HepG2 (cell line): ENCODE data around the gene SECTM1. TPM values are rescaled to one million over a fixed set of nuclear protein-coding genes. Genes with fewer than 3 reads are reported as not detected.

ENCODE experiments used
- BCL6 ChIP-seq: IDR thresholded peaks from 2 replicates; pipeline ENCODE4 v1.6.1; 2016; ENCODE audit warnings: missing genetic modification reagents, missing compliant biosample characterization
- CEBPG ChIP-seq: IDR thresholded peaks from 2 replicates; pipeline ENCODE4 v1.6.1; 2016
- HDAC1 ChIP-seq: sonication (generic); formaldehyde crosslinking; IDR thresholded peaks from 2 replicates; pipeline ENCODE4 v1.5.1; 2020; ENCODE audit warnings: mild to moderate bottlenecking, missing genetic modification reagents
- ISL2 ChIP-seq: sonication (generic); formaldehyde crosslinking; IDR thresholded peaks from 2 replicates; pipeline ENCODE4 v1.5.0; 2020; ENCODE audit warnings: missing genetic modification reagents
- JDP2 ChIP-seq: sonication (generic); formaldehyde crosslinking; IDR thresholded peaks from 2 replicates; pipeline ENCODE4 v1.8.1; 2022; ENCODE audit warnings: missing genetic modification reagents, borderline replicate concordance
- PHF8 ChIP-seq: sonication (generic); formaldehyde crosslinking; IDR thresholded peaks from 2 replicates; pipeline ENCODE4 v1.5.0; 2020; ENCODE audit warnings: missing genetic modification reagents
- RBM22 ChIP-seq: fragments of 200-400 bp; formaldehyde crosslinking; optimal IDR thresholded peaks from 2 replicates; pipeline ENCODE3; 2017; ENCODE audit warnings: mild to moderate bottlenecking, low read length, moderate library complexity
- SMAD1 ChIP-seq: sonication (generic); formaldehyde crosslinking; IDR thresholded peaks from 2 replicates; pipeline ENCODE4 v1.4.0; 2020; ENCODE audit warnings: missing genetic modification reagents, low read depth, mild to moderate bottlenecking, borderline replicate concordance
- ZNF12 ChIP-seq: sonication (generic); formaldehyde crosslinking; IDR thresholded peaks from 2 replicates; pipeline ENCODE4 v1.5.0; 2020; ENCODE audit warnings: missing genetic modification reagents
- ZNF205 ChIP-seq: IDR thresholded peaks from 2 replicates; pipeline ENCODE4 v1.6.1; 2018; ENCODE audit warnings: missing biosample characterization, missing genetic modification reagents
- ZNF207 ChIP-seq: fragments of 450-650 bp; IDR thresholded peaks from 2 replicates; pipeline ENCODE4 v1.6.1; 2016; ENCODE audit warnings: antibody characterized with exemption, borderline replicate concordance
- ZNF788 ChIP-seq: sonication (generic); formaldehyde crosslinking; IDR thresholded peaks from 2 replicates; pipeline ENCODE4 v1.5.0; 2020; ENCODE audit warnings: mild to moderate bottlenecking, missing genetic modification reagents, borderline replicate concordance
- ZNF839 ChIP-seq: sonication (generic); formaldehyde crosslinking; IDR thresholded peaks from 2 replicates; pipeline ENCODE4 v1.4.0; 2020; ENCODE audit warnings: missing genetic modification reagents, mild to moderate bottlenecking, borderline replicate concordance
- polyA plus RNA-seq, 8 experiments: library from polyadenylated mRNA; depleted of rRNA in 3 of 8; stranded (reverse) in 7 of 8; unstranded in 1 of 8; fragments of >200 nt; fragmentation: Illumina TruSeq in 4 of 8; extraction: Trizol in 4 of 8; gene quantifications; 2 replicates each; pipeline versions ENCODE4 v1.2.1 to v1.2.3, GENCODE V29; 2011 to 2016; ENCODE audit warnings: low read depth in 4 of 8, missing spikeins in 1 of 8, mixed read lengths in 1 of 8; ENCODE audit not compliant: insufficient read depth in 1 of 8
- total RNA-seq, 5 experiments: library from RNA; depleted of rRNA; stranded (reverse); fragments of >200 nt; fragmentation: Illumina TruSeq; extraction: Trizol; gene quantifications; 2 replicates each; pipeline ENCODE4 v1.2.3, GENCODE V29; 2016; ENCODE audit warnings: low read depth in 1 of 5
- TF ChIP-seq, protein P1 (sequence below): sonication (generic); formaldehyde crosslinking; IDR thresholded peaks from 2 replicates; pipeline ENCODE4 v1.9.0; 2022; ENCODE audit warnings: missing genetic modification reagents, mild to moderate bottlenecking, borderline replicate concordance
- TF ChIP-seq, protein P2 (sequence below): sonication (generic); formaldehyde crosslinking; IDR thresholded peaks from 2 replicates; pipeline ENCODE4 v1.5.1; 2020; ENCODE audit warnings: missing genetic modification reagents, mild to moderate bottlenecking, borderline replicate concordance
- TF ChIP-seq, protein P3 (sequence below), 2 experiments: sonication (generic) in 1 of 2; formaldehyde crosslinking in 1 of 2; IDR thresholded peaks; 2 replicates each; pipeline versions ENCODE4 v1.4.0 to v1.6.1; 2018 to 2020; ENCODE audit warnings: missing genetic modification reagents in 2 of 2, borderline replicate concordance in 1 of 2, low read depth in 1 of 2, mild to moderate bottlenecking in 1 of 2, missing biosample characterization in 1 of 2

The SECTM1 gene
- total and polyA plus RNA-seq, 2 of the 13 experiments (the other 11 are each of a cell fraction or from before 2014, with no cell fraction given) = 3.5 to 5.3 TPM

DNA sequence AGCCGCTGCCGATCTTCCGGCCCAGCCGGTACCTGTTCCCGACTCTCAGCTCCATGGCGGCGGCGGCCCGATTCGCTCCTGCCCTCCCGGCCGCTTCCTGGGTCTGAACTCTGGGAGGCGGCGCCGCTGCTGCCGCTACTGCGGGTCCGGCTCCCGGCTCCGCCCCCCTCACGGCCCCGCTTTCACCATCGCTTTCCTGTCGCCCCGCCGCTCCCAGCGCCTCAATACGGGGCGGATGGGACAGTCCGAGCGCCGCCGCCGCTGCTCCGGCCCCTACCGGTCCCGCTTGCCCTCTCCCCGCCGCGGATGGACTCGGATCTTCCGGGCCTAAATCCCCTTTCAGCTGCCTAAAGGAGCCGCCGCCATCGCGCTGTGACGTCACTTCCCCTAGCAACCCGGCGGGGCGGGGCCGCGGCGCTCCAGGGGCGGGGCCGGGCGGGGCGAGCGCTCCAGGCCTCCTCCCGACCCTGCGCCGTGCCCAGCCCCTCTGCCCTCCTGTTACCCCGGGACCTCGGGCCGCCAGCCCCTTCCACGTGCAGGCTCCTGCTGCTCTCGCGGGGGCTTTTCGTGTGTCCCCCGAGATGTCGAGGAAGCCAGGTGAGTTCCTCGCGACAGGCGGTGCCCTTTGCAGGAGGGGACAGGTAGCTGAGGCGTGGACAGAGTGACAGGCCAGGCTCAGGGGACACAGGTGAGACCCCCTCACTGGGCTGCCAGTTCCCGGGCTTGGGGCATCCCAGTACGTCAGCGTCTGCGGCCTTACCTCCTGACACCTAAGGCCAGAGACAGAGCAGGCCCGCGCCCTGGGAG lies 60.0 kb downstream of the SECTM1 start, which contains the start of gene CSNK1D (continued):
- TF ChIP-seq, protein P1, sequence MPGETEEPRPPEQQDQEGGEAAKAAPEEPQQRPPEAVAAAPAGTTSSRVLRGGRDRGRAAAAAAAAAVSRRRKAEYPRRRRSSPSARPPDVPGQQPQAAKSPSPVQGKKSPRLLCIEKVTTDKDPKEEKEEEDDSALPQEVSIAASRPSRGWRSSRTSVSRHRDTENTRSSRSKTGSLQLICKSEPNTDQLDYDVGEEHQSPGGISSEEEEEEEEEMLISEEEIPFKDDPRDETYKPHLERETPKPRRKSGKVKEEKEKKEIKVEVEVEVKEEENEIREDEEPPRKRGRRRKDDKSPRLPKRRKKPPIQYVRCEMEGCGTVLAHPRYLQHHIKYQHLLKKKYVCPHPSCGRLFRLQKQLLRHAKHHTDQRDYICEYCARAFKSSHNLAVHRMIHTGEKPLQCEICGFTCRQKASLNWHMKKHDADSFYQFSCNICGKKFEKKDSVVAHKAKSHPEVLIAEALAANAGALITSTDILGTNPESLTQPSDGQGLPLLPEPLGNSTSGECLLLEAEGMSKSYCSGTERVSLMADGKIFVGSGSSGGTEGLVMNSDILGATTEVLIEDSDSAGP = peak; percentile 94
- TF ChIP-seq JDP2 (no peak), ZNF788 (CRISPR knock-in tag) (peak; percentile 88; the same call in 1 of the 2 replicates), HDAC1 (CRISPR knock-in tag) (peak; percentile 89), ISL2 (peak; percentile 76), CEBPG (no peak), ZNF207 (no peak), PHF8 (peak; percentile 84), RBM22 (peak; percentile 52), ZNF839 (CRISPR knock-in tag) (peak; percentile 82; the same call in 1 of the 2 replicates), SMAD1 (CRISPR knock-in tag) (0 out of 2 replicates have a peak, but pooled peaks have one; percentile 24), BCL6 (0 out of 2 replicates have a peak, but pooled peaks have one; percentile 18), ZNF205 (CRISPR knock-in tag) (no peak; the same call in 1 of the 2 replicates), ZNF12 (CRISPR knock-in tag) (no peak)
- TF ChIP-seq, protein P2, sequence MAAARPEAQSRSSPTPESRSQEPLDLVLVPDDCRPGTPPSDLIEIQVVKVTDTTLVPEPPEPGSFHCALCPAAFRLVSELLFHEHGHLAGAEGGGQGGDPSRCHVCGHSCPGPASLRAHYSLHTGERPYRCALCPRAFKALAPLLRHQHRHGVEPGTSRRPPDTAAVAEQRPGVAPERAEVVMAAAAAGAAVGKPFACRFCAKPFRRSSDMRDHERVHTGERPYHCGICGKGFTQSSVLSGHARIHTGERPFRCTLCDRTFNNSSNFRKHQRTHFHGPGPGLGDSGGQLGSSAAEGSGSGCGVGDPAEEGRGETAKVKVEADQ (CRISPR knock-in tag) = 0 out of 2 replicates have a peak, but pooled peaks have one; percentile 61
- TF ChIP-seq, protein P3, sequence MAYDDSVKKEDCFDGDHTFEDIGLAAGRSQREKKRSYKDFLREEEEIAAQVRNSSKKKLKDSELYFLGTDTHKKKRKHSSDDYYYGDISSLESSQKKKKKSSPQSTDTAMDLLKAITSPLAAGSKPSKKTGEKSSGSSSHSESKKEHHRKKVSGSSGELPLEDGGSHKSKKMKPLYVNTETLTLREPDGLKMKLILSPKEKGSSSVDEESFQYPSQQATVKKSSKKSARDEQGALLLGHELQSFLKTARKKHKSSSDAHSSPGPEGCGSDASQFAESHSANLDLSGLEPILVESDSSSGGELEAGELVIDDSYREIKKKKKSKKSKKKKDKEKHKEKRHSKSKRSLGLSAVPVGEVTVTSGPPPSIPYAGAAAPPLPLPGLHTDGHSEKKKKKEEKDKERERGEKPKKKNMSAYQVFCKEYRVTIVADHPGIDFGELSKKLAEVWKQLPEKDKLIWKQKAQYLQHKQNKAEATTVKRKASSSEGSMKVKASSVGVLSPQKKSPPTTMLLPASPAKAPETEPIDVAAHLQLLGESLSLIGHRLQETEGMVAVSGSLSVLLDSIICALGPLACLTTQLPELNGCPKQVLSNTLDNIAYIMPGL (CRISPR knock-in tag; IDR thresholded peaks at IDR 0.05; ENCODE audit: borderline replicate concordance in 1 of 2, low read depth in 1 of 2) = peak; percentile 73 to 91; a peak in 3 of 4 replicates
